RWPE1 (cell line): ENCODE measurements around the gene DNAJB6.

Experiments used
- CTCF ChIA-PET: fragments of 350-600 bp; sonication (Branson Sonifier 250); formaldehyde crosslinking; extraction: SDS; loops from one replicate; lab custom pipeline; 2021; lab: Yijun Ruan, JAX
- POLR2A ChIA-PET: fragments of 400-600 bp; formaldehyde crosslinking; extraction: SDS; loops from one replicate; lab custom pipeline; 2020; ENCODE audit warnings: antibody characterized with exemption; ENCODE audit not compliant: low non-redundant PET; lab: Yijun Ruan, JAX
- DNase-seq: peaks from one replicate; pipeline ENCODE4 v3.0.0; 2012; ENCODE audit warnings: low spot score
- H3K27ac ChIP-seq: fragments of 450-650 bp; 2 replicates; pipeline ENCODE4 v1.5.1; 2017
- TF ChIP-seq, protein P1 (sequence below): fragments of 450-650 bp; conservative IDR thresholded peaks from 2 replicates; pipeline ENCODE4 v1.5.1; 2017; ENCODE audit warnings: low read depth, mild to moderate bottlenecking

DNAJB6 gene

DNA sequence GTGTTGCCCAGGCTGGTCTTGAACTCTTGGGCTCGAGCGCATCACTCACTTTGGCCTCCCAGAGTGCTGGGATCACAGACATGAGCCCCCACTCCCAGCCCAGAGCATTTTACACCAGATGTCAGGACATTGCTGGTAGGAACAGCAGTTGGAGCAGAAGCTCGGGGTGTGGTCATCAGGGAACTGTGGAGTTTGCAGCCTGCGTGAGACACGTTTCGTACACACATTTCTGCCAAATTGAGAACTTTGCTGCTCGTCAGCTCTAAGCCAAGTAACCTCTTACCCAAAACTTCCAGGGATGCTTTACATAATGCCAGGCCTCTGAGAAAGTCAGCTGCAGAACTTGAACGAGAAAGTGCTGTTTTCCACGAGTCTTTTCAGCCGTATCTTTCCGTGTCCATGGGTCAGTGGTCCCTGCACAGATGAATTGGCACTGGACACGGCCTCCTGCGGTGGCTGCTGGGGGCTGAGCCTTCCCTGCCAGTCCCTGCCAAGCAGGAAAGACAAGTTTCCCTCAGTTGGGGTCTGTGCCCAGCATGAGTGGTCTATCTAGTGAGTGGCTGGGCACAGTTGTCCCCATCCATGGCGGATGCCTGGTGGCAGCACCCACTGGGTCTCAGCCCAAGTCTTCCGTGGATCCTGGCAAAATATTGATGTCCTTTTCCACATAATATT is 54.4 kb downstream of the DNAJB6 start:
- no peak for DNase-seq
- H3K27ac ChIP-seq, result no peak overlapping the region
- ChIA-PET CTCF (interaction anchor here (0.6 kb wide), 1 partner anchor 152 kb away, joined by 3 read pairs; no protein-coding TSS in a partner anchor), POLR2A (no interaction called here)
- TF ChIP-seq, protein P1, sequence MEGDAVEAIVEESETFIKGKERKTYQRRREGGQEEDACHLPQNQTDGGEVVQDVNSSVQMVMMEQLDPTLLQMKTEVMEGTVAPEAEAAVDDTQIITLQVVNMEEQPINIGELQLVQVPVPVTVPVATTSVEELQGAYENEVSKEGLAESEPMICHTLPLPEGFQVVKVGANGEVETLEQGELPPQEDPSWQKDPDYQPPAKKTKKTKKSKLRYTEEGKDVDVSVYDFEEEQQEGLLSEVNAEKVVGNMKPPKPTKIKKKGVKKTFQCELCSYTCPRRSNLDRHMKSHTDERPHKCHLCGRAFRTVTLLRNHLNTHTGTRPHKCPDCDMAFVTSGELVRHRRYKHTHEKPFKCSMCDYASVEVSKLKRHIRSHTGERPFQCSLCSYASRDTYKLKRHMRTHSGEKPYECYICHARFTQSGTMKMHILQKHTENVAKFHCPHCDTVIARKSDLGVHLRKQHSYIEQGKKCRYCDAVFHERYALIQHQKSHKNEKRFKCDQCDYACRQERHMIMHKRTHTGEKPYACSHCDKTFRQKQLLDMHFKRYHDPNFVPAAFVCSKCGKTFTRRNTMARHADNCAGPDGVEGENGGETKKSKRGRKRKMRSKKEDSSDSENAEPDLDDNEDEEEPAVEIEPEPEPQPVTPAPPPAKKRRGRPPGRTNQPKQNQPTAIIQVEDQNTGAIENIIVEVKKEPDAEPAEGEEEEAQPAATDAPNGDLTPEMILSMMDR, result no peak

DNA sequence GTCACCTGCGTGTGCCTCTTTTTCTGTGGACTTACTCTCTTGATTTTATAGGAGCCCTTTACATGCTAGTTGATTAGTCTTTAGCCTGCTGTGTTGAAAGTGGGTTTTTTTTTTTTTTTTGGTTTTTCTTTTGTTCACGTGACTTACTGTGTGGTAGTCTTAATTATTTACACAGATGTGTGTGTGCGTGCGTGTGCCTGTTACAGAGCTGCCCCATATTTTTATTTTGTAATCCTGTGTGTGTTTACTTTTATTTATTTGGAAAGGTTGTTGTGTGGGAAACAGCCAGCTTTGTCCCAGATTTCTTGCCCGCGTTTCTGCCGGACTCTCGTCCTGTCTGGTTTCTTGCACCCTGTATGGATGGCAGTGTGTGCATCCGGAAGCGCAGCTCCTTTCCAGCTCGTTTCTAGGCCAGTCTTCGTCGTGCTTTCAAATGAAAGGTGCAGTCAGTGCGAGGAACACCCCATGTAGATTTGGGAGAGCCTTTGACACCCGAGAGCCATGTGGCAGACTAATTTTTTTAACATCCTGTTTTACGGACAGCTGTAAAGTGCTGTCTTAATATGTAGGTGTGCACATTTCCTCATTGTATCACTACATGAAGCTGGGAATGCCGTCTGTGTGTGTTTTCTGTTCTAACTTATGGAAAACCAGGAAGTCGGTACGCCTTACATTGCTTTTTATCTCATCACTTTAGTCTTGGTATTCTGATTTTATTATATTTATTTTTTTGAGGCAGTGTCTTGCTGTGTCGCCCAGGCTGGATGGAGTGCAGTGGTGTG is 55.6 kb downstream of the DNAJB6 start:
- H3K27ac ChIP-seq, result no peak overlapping the region
- POLR2A ChIA-PET, result interaction anchor here (0.7 kb wide), 1 partner anchor 9 kb away, joined by 3 read pairs; no protein-coding TSS in a partner anchor
- TF ChIP-seq, protein P1, result no peak
- CTCF ChIA-PET, result no interaction called here
- DNase-seq, result no peak

DNA sequence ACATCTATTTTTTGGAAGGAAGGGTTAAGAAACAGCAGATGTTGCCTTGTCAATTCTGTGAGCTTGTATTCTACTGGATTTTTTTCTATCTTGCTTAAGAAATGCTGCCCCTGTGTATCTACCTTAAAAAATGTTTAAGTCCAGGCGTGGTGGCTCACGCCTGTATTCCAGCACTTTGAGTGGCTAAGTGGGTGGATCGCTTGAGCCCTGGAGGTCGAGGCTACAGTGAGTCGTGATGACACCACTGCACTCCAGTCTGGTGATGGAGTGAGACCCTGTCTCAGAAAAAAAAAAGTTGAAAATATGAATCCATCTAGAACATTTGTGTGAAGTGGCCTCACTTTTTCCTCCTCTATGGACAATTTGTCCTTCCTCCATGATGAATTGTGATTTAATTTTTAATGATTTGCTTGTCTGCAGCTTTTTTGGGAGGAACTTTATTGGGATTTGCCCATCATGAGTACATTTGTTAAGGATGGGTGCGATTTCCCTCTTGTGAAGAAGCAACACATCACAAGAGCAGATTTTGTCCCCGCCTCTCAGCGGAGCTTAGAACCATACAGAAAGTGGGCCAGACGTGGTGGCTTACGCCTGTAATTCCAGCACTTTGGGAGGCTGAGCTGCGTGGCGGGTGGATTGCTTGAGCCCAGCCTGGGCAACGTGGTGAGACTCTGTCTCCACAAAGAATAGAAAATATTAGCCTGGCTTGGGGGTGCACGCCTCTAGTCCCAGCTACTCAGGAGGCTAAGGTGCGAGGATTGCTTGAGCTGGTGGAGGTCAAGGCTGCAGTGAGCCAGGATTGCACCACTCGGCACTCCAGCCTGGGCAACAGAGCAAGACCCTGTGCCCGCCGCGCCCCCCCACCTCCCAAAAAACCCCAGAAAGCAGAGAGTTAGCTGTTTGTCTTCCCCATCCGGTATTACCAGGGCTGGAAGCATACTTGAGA is 57.7 kb downstream of the DNAJB6 start:
- POLR2A ChIA-PET, result no interaction called here
- TF ChIP-seq, protein P1, result no peak
- CTCF ChIA-PET, result interaction anchor here (1.0 kb wide), 1 partner anchor 8 kb away, joined by 8 read pairs; no protein-coding TSS in a partner anchor
- peak overlapping the region; percentile 13; the same call in 1 of the 2 replicates for H3K27ac ChIP-seq
- no peak for DNase-seq

DNA sequence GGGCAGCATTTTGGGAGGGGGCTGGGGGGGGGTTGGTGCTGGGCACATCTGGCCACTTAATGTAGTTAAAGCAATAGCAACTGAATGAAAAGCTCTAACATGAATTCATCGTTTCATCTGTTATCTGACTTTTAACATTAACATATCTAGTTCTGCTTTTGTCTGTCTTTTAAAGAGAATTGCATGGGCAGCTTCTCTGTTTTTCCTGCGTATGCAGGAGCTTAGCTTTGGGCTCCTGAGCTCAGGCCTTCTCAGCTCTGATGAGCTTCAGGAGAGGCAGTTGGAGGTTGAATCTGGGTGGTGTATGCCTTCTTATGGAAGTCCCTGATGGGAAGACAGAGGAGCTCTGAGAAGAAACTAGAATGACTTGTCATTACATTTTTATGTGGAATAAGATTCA is 58.4 kb downstream of the DNAJB6 start:
- TF ChIP-seq, protein P1, result no peak
- no peak for DNase-seq
- CTCF ChIA-PET, result interaction anchor here (0.6 to 1.0 kb wide), 2 partner anchors 7 to 9 kb away, joined by 3 to 8 read pairs; no protein-coding TSS in a partner anchor
- peak overlapping the region; percentile 13; the same call in 1 of the 2 replicates for H3K27ac ChIP-seq
- POLR2A ChIA-PET, result no interaction called here

DNA sequence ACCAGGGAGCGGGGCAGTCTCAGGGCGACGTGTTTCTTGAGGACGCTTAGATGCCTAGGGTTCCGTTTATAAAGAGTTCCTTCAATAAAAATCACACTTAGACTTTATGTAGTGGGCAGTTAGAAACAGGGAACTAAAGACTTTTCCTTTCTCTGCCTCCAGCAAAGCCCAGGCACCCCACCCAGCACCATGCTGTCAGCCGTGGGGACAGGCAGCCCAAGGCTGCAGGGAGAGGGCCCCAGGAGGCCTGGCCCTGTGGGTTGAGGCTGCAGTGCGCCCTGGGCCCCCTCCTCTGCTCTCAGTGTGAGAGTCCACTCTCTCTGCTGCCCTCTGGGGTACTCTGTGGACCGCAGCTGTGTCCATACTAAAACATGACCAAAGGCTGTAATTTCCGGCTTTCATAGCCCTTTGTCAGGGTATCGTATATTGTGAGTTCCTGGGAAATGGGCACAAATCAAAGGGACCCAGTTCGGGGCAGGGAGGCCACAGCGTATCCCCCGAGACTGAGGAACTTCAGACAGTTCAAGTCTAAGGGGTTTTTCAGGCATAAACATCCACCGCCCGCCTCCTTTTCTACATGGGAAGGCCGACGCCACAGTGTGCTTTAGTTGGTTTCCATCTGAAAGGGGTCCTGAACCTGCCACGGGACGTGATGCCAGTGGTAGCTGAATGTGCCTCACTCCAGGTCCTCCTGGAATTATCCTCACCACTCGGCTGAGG is 59.7 kb downstream of the DNAJB6 start:
- ChIA-PET POLR2A (no interaction called here), CTCF (no interaction called here)
- TF ChIP-seq, protein P1, result no peak
- DNase-seq, result no peak
- peak overlapping the region; percentile 46 for H3K27ac ChIP-seq
